HepG2 (cell line): Measurements from ENCODE around the gene DNAAF1. TPM values are rescaled to one million over a fixed set of nuclear protein-coding genes. Genes with fewer than 3 reads are reported as not detected.
A peak's percentile ranks its signal among the peaks of the same experiment; 100 is the strongest.

Source experiments
- ATAC-seq: fragments of 200-7000 bp; cut with Tn5 transposase; 3 replicates; pipeline ENCODE4 v1.9.1; 2020; ENCODE audit warnings: mild to moderate bottlenecking, moderate library complexity
- BruUV-seq: library from RNA; stranded (reverse); fragments of 400-500 nt; replicated peaks from 2 replicates; lab custom pipeline; 2021; lab: Mats Ljungman, UMichigan
- CTCF ChIA-PET: fragments of 300-600 bp; formaldehyde crosslinking; extraction: SDS; loops from one replicate; lab custom pipeline; 2021; ENCODE audit warnings: low total read pairs, inconsistent platforms, low intra/inter-chr PET ratio; lab: Yijun Ruan, JAX
- POLR2A ChIA-PET: fragments of 350-600 bp; sonication (Branson Sonifier 250); formaldehyde crosslinking; loops from one replicate; lab custom pipeline; 2020; ENCODE audit warnings: antibody characterized with exemption, inconsistent platforms; lab: Yijun Ruan, JAX
- DNase-seq: peaks from one replicate; pipeline ENCODE4 v3.0.0-alpha.2; 2015; ENCODE audit warnings: low spot score
- FAIRE-seq: peaks from 3 replicates; lab custom pipeline; 2011; peaks lifted over from hg19 to GRCh38; lab: Jason Lieb, UNC
- H2AFZ ChIP-seq: one replicate; pipeline ENCODE4 v1.6.1; 2011; ENCODE audit warnings: low read length, inconsistent platforms
- H3K27ac ChIP-seq: fragments of 300-600 bp; 3 replicates; pipeline ENCODE4 v1.8.0; 2011; ENCODE audit warnings: mixed run types, mild to moderate bottlenecking, mixed read lengths, low read length, inconsistent platforms; ENCODE audit not compliant: insufficient read depth; ENCODE audit errors: extremely low read length
- H3K27me3 ChIP-seq, 2 experiments: fragments of 200-600 bp in 1 of 2; 2 replicates in 1 of 2; 3 replicates in 1 of 2; pipeline versions ENCODE4 v1.6.0 to v1.8.0; 2011; ENCODE audit warnings: low read length in 2 of 2, mild to moderate bottlenecking in 2 of 2, moderate library complexity in 2 of 2, inconsistent platforms in 1 of 2; ENCODE audit not compliant: insufficient read depth in 2 of 2, control insufficient read depth in 1 of 2
- H3K36me3 ChIP-seq, 2 experiments: fragments of 200-600 bp in 1 of 2; replicated peaks in 1 of 2; 2 replicates in 1 of 2; 3 replicates in 1 of 2; pipeline versions ENCODE4 v1.5.1 to v1.8.0; 2011; ENCODE audit warnings: low read length in 2 of 2, inconsistent platforms in 1 of 2; ENCODE audit not compliant: insufficient read depth in 2 of 2, control insufficient read depth in 1 of 2
- H3K4me1 ChIP-seq: 2 replicates; pipeline ENCODE4 v1.5.1; 2012; ENCODE audit warnings: low read length, inconsistent platforms; ENCODE audit not compliant: insufficient read depth
- H3K4me2 ChIP-seq: 2 replicates; pipeline ENCODE4 v1.6.0; 2011; ENCODE audit warnings: low read depth, low read length, inconsistent platforms
- H3K4me3 ChIP-seq, 3 experiments: fragments of 200-600 bp in 1 of 3; sonication (generic), shearing (Covaris generic) in 1 of 3; replicated peaks in 1 of 3; 2 replicates each; pipeline ENCODE4 v1.5.1; 2011 to 2016; ENCODE audit warnings: low read length in 3 of 3, inconsistent platforms in 2 of 3, low read depth in 2 of 3, mild to moderate bottlenecking in 2 of 3, control low read depth in 1 of 3, mixed read lengths in 1 of 3; ENCODE audit not compliant: insufficient read depth in 1 of 3
- H3K79me2 ChIP-seq: one replicate; pipeline ENCODE4 v1.6.1; 2011; ENCODE audit warnings: low read length, inconsistent platforms; ENCODE audit not compliant: insufficient read depth
- H3K9ac ChIP-seq: 2 replicates; pipeline ENCODE4 v1.6.0; 2011; ENCODE audit warnings: mild to moderate bottlenecking, low read depth, low read length, inconsistent platforms; ENCODE audit not compliant: insufficient read depth
- H3K9me3 ChIP-seq: 2 replicates; pipeline ENCODE4 v1.5.1; 2012; ENCODE audit warnings: mild to moderate bottlenecking, low read length
- H4K20me1 ChIP-seq: 2 replicates; pipeline ENCODE4 v1.6.0; 2011; ENCODE audit warnings: inconsistent platforms, mild to moderate bottlenecking, low read length, moderate library complexity; ENCODE audit not compliant: insufficient read depth
- CBX2 ChIP-seq, 2 experiments: fragments of 200-600 bp in 1 of 2; sonication (generic); formaldehyde crosslinking in 1 of 2; IDR thresholded peaks; 2 replicates each; pipeline versions ENCODE4 v1.7.0 to v1.8.1; 2018 to 2022; ENCODE audit warnings: low read depth in 2 of 2, low read length in 1 of 2, mild to moderate bottlenecking in 1 of 2, missing genetic modification reagents in 1 of 2
- CHCHD3 ChIP-seq: sonication (generic); formaldehyde crosslinking; IDR thresholded peaks from 2 replicates; pipeline ENCODE4 v1.8.0; 2022; ENCODE audit warnings: mild to moderate bottlenecking, missing genetic modification reagents, moderate library complexity
- ELF3 ChIP-seq: IDR thresholded peaks from 2 replicates; pipeline ENCODE4 v1.6.1; 2016; ENCODE audit warnings: missing genetic modification reagents, missing compliant biosample characterization
- ELF4 ChIP-seq: sonication (generic); formaldehyde crosslinking; IDR thresholded peaks from 2 replicates; pipeline ENCODE4 v1.5.0; 2020; ENCODE audit warnings: missing genetic modification reagents, mild to moderate bottlenecking, moderate library complexity, borderline replicate concordance
- FOSL1 ChIP-seq: sonication (generic); formaldehyde crosslinking; IDR thresholded peaks from 2 replicates; pipeline ENCODE4 v1.9.0; 2021; ENCODE audit warnings: missing genetic modification reagents, borderline replicate concordance
- FOXC1 ChIP-seq: sonication (generic); formaldehyde crosslinking; IDR thresholded peaks from 2 replicates; pipeline ENCODE4 v1.8.0; 2022; ENCODE audit warnings: mild to moderate bottlenecking, missing genetic modification reagents, borderline replicate concordance
- HNF4A ChIP-seq: sonication (generic); formaldehyde crosslinking; IDR thresholded peaks from 2 replicates; pipeline ENCODE4 v1.4.0; 2020; ENCODE audit warnings: missing genetic modification reagents
- IKZF4 ChIP-seq: sonication (generic); formaldehyde crosslinking; IDR thresholded peaks from 2 replicates; pipeline ENCODE4 v1.5.1; 2020; ENCODE audit warnings: borderline replicate concordance, mild to moderate bottlenecking, low read depth, missing genetic modification reagents; ENCODE audit errors: not compliant biosample characterization
- MATR3 ChIP-seq: sonication (generic); formaldehyde crosslinking; IDR thresholded peaks from 2 replicates; pipeline ENCODE4 v1.4.0; 2020; ENCODE audit warnings: missing genetic modification reagents
- MXI1 ChIP-seq: IDR thresholded peaks from 3 replicates; pipeline ENCODE4 v1.6.1; 2012; ENCODE audit warnings: low read depth, low read length, inconsistent platforms, borderline replicate concordance
- NCOA2 ChIP-seq: sonication (generic); formaldehyde crosslinking; IDR thresholded peaks from 2 replicates; pipeline ENCODE4 v1.8.0; 2022; ENCODE audit warnings: inconsistent platforms
- POLR2A ChIP-seq, 2 experiments: IDR thresholded peaks; 2 replicates each; pipeline ENCODE4 v1.6.1; 2011; ENCODE audit warnings: low read depth in 2 of 2, low read length in 2 of 2, mild to moderate bottlenecking in 1 of 2, moderate library complexity in 1 of 2; ENCODE audit not compliant: insufficient read depth in 1 of 2
- REPIN1 ChIP-seq: sonication (generic); formaldehyde crosslinking; IDR thresholded peaks from 2 replicates; pipeline ENCODE4 v1.8.0; 2022; ENCODE audit warnings: missing genetic modification reagents, low read depth, mild to moderate bottlenecking, borderline replicate concordance
- RFX5 ChIP-seq: IDR thresholded peaks from 2 replicates; pipeline ENCODE4 v1.6.1; 2011; ENCODE audit warnings: low read depth, low read length, improper control_type of control experiment
- SP4 ChIP-seq: sonication (generic); formaldehyde crosslinking; IDR thresholded peaks from 2 replicates; pipeline ENCODE4 v1.8.1; 2023; ENCODE audit warnings: mild to moderate bottlenecking, missing genetic modification reagents
- STAT5B ChIP-seq: sonication (generic); formaldehyde crosslinking; IDR thresholded peaks from 2 replicates; pipeline ENCODE4 v1.4.0; 2020; ENCODE audit warnings: missing genetic modification reagents
- TFDP2 ChIP-seq: sonication (generic); formaldehyde crosslinking; IDR thresholded peaks from 2 replicates; pipeline ENCODE4 v1.4.0; 2020; ENCODE audit warnings: missing genetic modification reagents
- ZEB1 ChIP-seq: IDR thresholded peaks from 2 replicates; pipeline ENCODE4 v1.6.1; 2012; ENCODE audit warnings: mild to moderate bottlenecking, low read depth, inconsistent platforms; ENCODE audit not compliant: insufficient replicate concordance
- ZFP37 ChIP-seq: sonication (generic); formaldehyde crosslinking; IDR thresholded peaks from 2 replicates; pipeline ENCODE4 v1.4.0; 2020; ENCODE audit warnings: missing genetic modification reagents, borderline replicate concordance
- ZNF33A ChIP-seq: sonication (generic); formaldehyde crosslinking; IDR thresholded peaks from 2 replicates; pipeline ENCODE4 v1.5.1; 2020; ENCODE audit warnings: missing genetic modification reagents, mild to moderate bottlenecking, moderate library complexity, borderline replicate concordance
- ZNF546 ChIP-seq: sonication (generic); formaldehyde crosslinking; conservative IDR thresholded peaks from 2 replicates; pipeline ENCODE4 v1.8.1; 2023; ENCODE audit warnings: mild to moderate bottlenecking, missing genetic modification reagents
- ZNF678 ChIP-seq: sonication (generic); formaldehyde crosslinking; IDR thresholded peaks from 2 replicates; pipeline ENCODE4 v1.4.0; 2020; ENCODE audit warnings: mild to moderate bottlenecking, missing genetic modification reagents
- ZNF709 ChIP-seq: sonication (generic); formaldehyde crosslinking; IDR thresholded peaks from 2 replicates; pipeline ENCODE4 v1.5.0; 2020; ENCODE audit warnings: mild to moderate bottlenecking, missing genetic modification reagents
- ZNF766 ChIP-seq: sonication (generic); formaldehyde crosslinking; IDR thresholded peaks from 2 replicates; pipeline ENCODE4 v1.5.0; 2020; ENCODE audit warnings: missing genetic modification reagents, borderline replicate concordance
- ZNF891 ChIP-seq: sonication (generic); formaldehyde crosslinking; IDR thresholded peaks from 2 replicates; pipeline ENCODE4 v1.5.0; 2020; ENCODE audit warnings: mild to moderate bottlenecking, missing genetic modification reagents
- ZSCAN22 ChIP-seq: sonication (generic); formaldehyde crosslinking; IDR thresholded peaks from 2 replicates; pipeline ENCODE4 v1.4.0; 2020; ENCODE audit warnings: mild to moderate bottlenecking, missing genetic modification reagents
- WGBS: methylation state at CpG from one replicate; pipeline ENCODE4 v1.1.6; 2017; ENCODE audit warnings: low lambda C conversion rate; 5-methylcytosine and 5-hydroxymethylcytosine counted together
- in situ Hi-C: cut with HindIII; loops from 2 replicates; pipeline ENCODE4 v1.10.0; 2017; ENCODE audit warnings: low pct_unique_long_range_greater_than_20kb; ENCODE audit not compliant: extremely low pct_ligation_motif_present
- intact Hi-C: fragments of 100-400 bp; cut with micrococcal nuclease; formaldehyde crosslinking; loops from one replicate; pipeline ENCODE4 v1.10.0; 2022; ENCODE audit not compliant: unreplicated experiment
- polyA plus RNA-seq, 8 experiments: library from polyadenylated mRNA; depleted of rRNA in 3 of 8; stranded (reverse) in 7 of 8; unstranded in 1 of 8; fragments of >200 nt; fragmentation: Illumina TruSeq in 4 of 8; extraction: Trizol in 4 of 8; gene quantifications; 2 replicates each; pipeline versions ENCODE4 v1.2.1 to v1.2.3, GENCODE V29; 2011 to 2016; ENCODE audit warnings: low read depth in 4 of 8, missing spikeins in 1 of 8, mixed read lengths in 1 of 8; ENCODE audit not compliant: insufficient read depth in 1 of 8
- total RNA-seq, 5 experiments: library from RNA; depleted of rRNA; stranded (reverse); fragments of >200 nt; fragmentation: Illumina TruSeq; extraction: Trizol; gene quantifications; 2 replicates each; pipeline ENCODE4 v1.2.3, GENCODE V29; 2016; ENCODE audit warnings: low read depth in 1 of 5

The DNAAF1 gene
- total and polyA plus RNA-seq, 2 of the 13 experiments (the other 11 are each of a cell fraction or from before 2014, with no cell fraction given), result 0.04 TPM; not detected in 1

- H3K9me3 ChIP-seq, result no peaks in the 10 kb centered on the region
- CTCF ChIA-PET, result interaction anchor here (1.8 kb wide), 1 partner anchor 31 kb away, joined by 6 read pairs; no protein-coding TSS in a partner anchor
- no peaks in the 10 kb centered on the region for H3K36me3 ChIP-seq
- H4K20me1 ChIP-seq, result peaks cover 3% of the 10 kb centered on the region; the same call in 1 of the 2 replicates
- no peak overlapping the region for H2AFZ ChIP-seq
- 2% methylated on average over 34 of the region's 39 CpGs for WGBS
- H3K27me3 ChIP-seq, result peaks cover 2 to 10% of the 10 kb centered on the region in 2 experiments
- H3K4me2 ChIP-seq, result peak overlapping the region; percentile 97
- peak; percentile 33 for ATAC-seq
- POLR2A ChIA-PET, result interaction anchor here (1.0 to 1.4 kb wide), 3 partner anchors 27 to 32 kb away, joined by 3 to 24 read pairs (median 7); partner anchors contain the start of gene MBTPS1
- H3K9ac ChIP-seq, result peak overlapping the region; percentile 77
- intact Hi-C loops (loop anchor here (2.0 kb wide), 1 partner anchor 30 kb away; no protein-coding TSS in a partner anchor), in situ Hi-C loops (no loop called here)
- BruUV-seq, result no TSS peak
- peaks cover 46% of the 10 kb centered on the region for H3K4me1 ChIP-seq
- H3K27ac ChIP-seq, result peak overlapping the region; percentile 55
- H3K79me2 ChIP-seq, result peaks cover 40% of the 10 kb centered on the region
- no peak for DNase-seq
- no peak for FAIRE-seq
- peak overlapping the region; percentile 90 to 100 (median 92) for H3K4me3 ChIP-seq
- TF ChIP-seq ZNF891 (peak; percentile 36; the same call in 1 of the 2 replicates), ZNF766 (no peak), ELF4 (no peak), ZEB1 (no peak), ZNF709 (CRISPR knock-in tag) (no peak), FOXC1 (CRISPR knock-in tag) (no peak), TFDP2 (CRISPR knock-in tag) (no peak), CHCHD3 (CRISPR knock-in tag) (no peak), FOSL1 (no peak), SP4 (CRISPR knock-in tag) (no peak), HNF4A (CRISPR knock-in tag) (no peak), ELF3 (no peak), POLR2A (IDR thresholded peaks at IDR 0.05; ENCODE audit: insufficient read depth in 1 of 2, low read depth in 2 of 2, low read length in 2 of 2) (no peak; a peak in 1 of 4 replicates), MATR3 (CRISPR knock-in tag) (no peak), NCOA2 (CRISPR knock-in tag) (no peak), ZSCAN22 (CRISPR knock-in tag) (no peak), RFX5 (no peak), CBX2 (IDR thresholded peaks at IDR 0.05; ENCODE audit: low read depth, low read length) (no peak), CBX2 (CRISPR knock-in tag; IDR thresholded peaks at IDR 0.05; ENCODE audit: low read depth) (no peak), ZFP37 (CRISPR knock-in tag) (no peak), IKZF4 (CRISPR knock-in tag) (no peak), ZNF678 (CRISPR knock-in tag) (no peak), STAT5B (no peak), MXI1 (no peak), ZNF546 (no peak), ZNF33A (CRISPR knock-in tag) (no peak), REPIN1 (CRISPR knock-in tag) (no peak)
Observed at GRCh38 chr16:84144209-84144858, 774 bp upstream of the DNAAF1 start.
